ENCODE results near the gene CNFN.

The CNFN gene

DNA sequence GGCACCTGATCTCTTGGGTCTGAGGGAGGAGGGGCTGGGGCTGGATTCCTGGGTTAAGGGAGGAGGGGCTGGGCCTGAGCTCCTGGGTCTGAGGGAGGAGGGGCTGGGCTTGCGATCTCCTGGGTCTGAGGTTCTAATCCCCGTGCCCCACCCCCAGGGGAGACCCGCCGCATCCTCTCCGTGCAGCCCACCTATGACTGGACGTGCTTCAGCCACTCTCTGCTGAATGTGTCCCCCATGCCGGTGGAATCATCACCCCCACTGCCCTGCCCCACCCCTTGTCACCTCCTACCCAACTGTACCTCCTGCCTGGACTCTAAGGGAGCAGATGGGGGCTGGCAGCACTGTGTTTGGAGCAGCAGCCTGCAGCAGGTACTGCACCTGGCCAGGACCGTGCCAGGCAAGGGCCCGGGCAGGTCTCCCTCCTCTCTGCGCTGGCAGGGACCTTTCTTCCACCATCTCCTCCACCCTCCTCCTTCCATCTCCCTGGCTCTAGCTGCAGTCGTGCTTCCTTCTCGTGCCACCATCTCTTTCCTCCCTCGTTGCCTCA is 27.1 kb downstream of the CNFN start:
- H2AFZ ChIP-seq (ENCODE audit: low read depth, low read length), result no peak overlapping the region
- H3K9me3 ChIP-seq (ENCODE audit: low read length), result peaks cover 4% of the 10 kb centered on the region
- H3K27me3 ChIP-seq (ENCODE audit: insufficient read depth, low read length), result no peaks in the 10 kb centered on the region
- no peaks in the 10 kb centered on the region for H3K4me1 ChIP-seq (ENCODE audit: insufficient read depth, low read length)
- no peak overlapping the region for H3K4me3 ChIP-seq (ENCODE audit: low read length)
- H3K36me3 ChIP-seq (ENCODE audit: insufficient read depth, low read length), result peaks cover 56% of the 10 kb centered on the region

DNA sequence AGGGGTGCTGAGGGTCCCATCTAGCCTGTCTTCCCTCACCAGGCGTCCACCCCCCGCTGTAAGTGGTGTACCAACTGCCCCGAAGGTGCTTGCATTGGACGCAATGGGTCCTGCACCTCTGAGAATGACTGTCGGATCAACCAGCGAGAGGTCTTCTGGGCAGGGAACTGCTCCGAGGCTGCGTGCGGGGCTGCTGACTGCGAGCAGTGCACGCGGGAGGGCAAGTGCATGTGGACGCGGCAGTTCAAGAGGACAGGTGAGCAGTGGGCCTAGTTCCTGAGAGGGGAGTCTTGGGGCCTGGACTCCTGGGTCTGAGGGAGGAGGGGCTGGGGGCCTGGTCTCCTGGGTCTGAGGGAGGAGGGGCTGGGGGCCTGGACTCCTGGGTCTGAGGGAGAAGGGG is 27.8 kb downstream of the CNFN start:
- H3K9me3 ChIP-seq (ENCODE audit: low read length), result peaks cover 4% of the 10 kb centered on the region
- H3K36me3 ChIP-seq (ENCODE audit: insufficient read depth, low read length), result peaks cover 62% of the 10 kb centered on the region

DNA sequence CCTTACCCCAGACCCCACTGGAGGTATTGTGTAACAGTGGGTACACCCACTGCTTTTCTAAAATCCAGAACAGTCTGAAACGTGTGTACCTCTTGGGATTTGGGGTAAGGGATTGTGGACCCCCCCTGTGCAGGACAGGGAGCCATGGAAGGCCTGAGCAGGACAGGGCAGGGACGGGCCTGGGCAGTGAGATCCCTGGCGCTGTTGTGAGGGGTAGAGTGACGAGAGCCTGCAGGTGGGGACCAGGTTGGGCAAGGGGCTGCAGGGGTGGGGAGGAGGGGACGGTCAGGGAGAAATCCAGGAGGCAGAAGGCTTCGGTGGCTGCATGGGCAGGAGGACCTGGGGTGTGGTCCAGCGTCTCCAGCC is 28.6 kb downstream of the CNFN start:
- H3K4me3 ChIP-seq (ENCODE audit: low read length), result no peak overlapping the region
- H3K9me3 ChIP-seq (ENCODE audit: low read length), result peaks cover 4% of the 10 kb centered on the region
- no peak overlapping the region for H2AFZ ChIP-seq (ENCODE audit: low read depth, low read length)
- no peaks in the 10 kb centered on the region for H3K27me3 ChIP-seq (ENCODE audit: insufficient read depth, low read length)
- no peaks in the 10 kb centered on the region for H3K4me1 ChIP-seq (ENCODE audit: insufficient read depth, low read length)
- H3K36me3 ChIP-seq (ENCODE audit: insufficient read depth, low read length), result peaks cover 69% of the 10 kb centered on the region

More for the DNA sequence above, 27.8 kb downstream of the CNFN start:
- Histone ChIP-seq H3K27me3 (ENCODE audit: insufficient read depth, low read length) (no peaks in the 10 kb centered on the region), H3K4me1 (ENCODE audit: insufficient read depth, low read length) (no peaks in the 10 kb centered on the region), H2AFZ (ENCODE audit: low read depth, low read length) (no peak overlapping the region), H3K4me3 (ENCODE audit: low read length) (no peak overlapping the region)

DNA sequence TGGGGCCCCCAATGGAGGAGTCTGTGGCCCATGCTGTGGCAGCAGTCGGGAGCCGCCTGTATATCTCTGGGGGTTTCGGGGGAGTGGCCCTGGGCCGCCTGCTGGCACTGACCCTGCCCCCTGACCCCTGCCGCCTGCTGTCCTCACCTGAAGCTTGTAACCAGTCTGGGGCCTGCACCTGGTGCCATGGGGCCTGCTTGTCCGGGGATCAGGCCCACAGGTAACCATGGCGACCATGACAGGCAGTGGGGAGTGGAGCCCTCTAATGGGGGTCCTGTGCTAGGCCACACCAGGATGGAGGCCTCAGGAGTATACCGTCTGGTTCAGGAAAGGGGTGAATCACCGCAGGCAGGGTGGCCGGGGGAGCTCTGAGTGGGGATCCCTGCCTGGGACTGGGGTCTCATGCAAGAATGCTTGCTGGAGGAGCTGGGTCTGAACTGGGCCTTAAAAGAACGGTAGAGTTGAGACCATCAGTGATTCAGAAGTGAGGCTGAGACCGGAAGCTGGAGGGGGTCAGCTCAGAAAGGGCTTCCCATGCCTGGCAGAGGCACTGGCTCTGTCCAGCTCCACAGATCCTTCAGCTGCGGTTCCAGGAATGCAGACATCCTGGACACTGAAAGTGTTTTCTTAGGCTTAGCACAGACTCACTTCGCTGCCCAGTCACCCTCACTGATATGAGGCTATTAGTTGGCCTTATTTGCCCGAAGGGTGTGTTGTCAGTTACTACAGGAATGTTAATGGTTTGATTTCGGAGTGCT is 29.1 kb downstream of the CNFN start:
- Histone ChIP-seq H3K27me3 (ENCODE audit: insufficient read depth, low read length) (no peaks in the 10 kb centered on the region), H3K4me3 (ENCODE audit: low read length) (no peak overlapping the region)

DNA sequence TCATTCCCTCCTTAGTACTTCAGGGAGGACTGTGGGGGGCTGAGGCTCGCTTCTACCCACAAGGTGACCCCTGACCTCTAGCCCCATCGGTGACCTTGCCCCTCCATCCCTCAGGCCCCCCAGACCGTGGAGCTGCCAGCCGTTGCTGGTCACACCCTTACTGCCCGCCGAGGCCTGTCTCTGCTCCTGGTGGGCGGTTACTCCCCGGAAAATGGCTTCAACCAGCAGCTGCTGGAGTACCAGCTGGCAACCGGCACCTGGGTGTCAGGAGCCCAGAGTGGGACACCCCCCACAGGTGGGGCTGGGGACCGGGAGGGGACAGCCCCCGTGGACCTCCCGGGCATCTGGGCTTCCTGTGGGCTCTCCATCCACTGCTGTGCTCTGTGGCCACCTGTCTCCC is 32.8 kb downstream of the CNFN start:
- peaks cover 13% of the 10 kb centered on the region for H3K4me1 ChIP-seq (ENCODE audit: insufficient read depth, low read length)
- H2AFZ ChIP-seq (ENCODE audit: low read depth, low read length), result no peak overlapping the region
- H3K27me3 ChIP-seq (ENCODE audit: insufficient read depth, low read length), result no peaks in the 10 kb centered on the region
- H3K4me3 ChIP-seq (ENCODE audit: low read length), result no peak overlapping the region
- no peaks in the 10 kb centered on the region for H3K9me3 ChIP-seq (ENCODE audit: low read length)
- peaks cover 67% of the 10 kb centered on the region for H3K36me3 ChIP-seq (ENCODE audit: insufficient read depth, low read length)

More for the DNA sequence above, 29.1 kb downstream of the CNFN start:
- peaks cover 69% of the 10 kb centered on the region for H3K36me3 ChIP-seq (ENCODE audit: insufficient read depth, low read length)
- no peak overlapping the region for H2AFZ ChIP-seq (ENCODE audit: low read depth, low read length)
- H3K4me1 ChIP-seq (ENCODE audit: insufficient read depth, low read length), result no peaks in the 10 kb centered on the region
- H3K9me3 ChIP-seq (ENCODE audit: low read length), result peaks cover 4% of the 10 kb centered on the region

DNA sequence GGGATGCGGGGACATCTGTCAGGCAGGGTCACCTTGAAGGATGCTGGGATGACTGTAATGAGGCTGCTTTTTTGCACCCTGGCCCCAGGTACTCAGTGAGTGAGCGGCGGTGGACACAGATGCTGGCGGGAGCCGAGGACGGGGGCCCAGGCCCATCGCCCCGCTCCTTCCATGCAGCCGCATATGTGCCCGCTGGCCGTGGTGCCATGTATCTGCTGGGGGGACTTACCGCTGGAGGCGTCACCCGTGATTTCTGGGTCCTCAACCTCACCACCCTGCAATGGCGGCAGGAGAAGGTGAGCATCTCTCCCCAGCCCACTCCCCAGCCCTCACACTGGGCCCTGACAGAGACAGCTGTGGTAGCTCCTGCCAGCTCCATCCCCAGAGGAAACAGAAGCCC is 33.4 kb downstream of the CNFN start:
- H2AFZ ChIP-seq (ENCODE audit: low read depth, low read length), result no peak overlapping the region
- H3K9me3 ChIP-seq (ENCODE audit: low read length), result no peaks in the 10 kb centered on the region
- H3K4me1 ChIP-seq (ENCODE audit: insufficient read depth, low read length), result peaks cover 19% of the 10 kb centered on the region
- peaks cover 61% of the 10 kb centered on the region for H3K36me3 ChIP-seq (ENCODE audit: insufficient read depth, low read length)
- no peak overlapping the region for H3K4me3 ChIP-seq (ENCODE audit: low read length)
- H3K27me3 ChIP-seq (ENCODE audit: insufficient read depth, low read length), result no peaks in the 10 kb centered on the region

DNA sequence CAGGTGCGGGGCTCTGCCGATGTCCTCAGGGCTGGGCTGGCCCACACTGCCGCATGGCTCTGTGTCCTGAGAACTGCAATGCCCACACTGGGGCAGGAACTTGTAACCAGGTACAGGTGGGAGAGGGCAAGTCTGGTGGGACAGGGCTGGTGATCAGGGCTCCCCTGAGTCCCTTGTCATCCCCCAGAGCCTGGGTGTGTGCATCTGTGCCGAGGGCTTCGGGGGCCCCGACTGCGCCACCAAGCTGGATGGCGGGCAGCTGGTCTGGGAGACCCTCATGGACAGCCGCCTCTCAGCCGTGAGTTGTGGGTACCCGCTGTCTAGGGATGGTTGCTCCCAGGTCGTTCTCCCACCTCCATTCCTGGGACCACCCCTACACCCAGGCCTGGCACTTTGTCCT is 34.2 kb downstream of the CNFN start:
- Histone ChIP-seq H3K4me1 (ENCODE audit: insufficient read depth, low read length) (peaks cover 26% of the 10 kb centered on the region), H3K9me3 (ENCODE audit: low read length) (no peaks in the 10 kb centered on the region), H3K36me3 (ENCODE audit: insufficient read depth, low read length) (peaks cover 54% of the 10 kb centered on the region), H3K27me3 (ENCODE audit: insufficient read depth, low read length) (no peaks in the 10 kb centered on the region), H3K4me3 (ENCODE audit: low read length) (no peak overlapping the region), H2AFZ (ENCODE audit: low read depth, low read length) (no peak overlapping the region)

DNA sequence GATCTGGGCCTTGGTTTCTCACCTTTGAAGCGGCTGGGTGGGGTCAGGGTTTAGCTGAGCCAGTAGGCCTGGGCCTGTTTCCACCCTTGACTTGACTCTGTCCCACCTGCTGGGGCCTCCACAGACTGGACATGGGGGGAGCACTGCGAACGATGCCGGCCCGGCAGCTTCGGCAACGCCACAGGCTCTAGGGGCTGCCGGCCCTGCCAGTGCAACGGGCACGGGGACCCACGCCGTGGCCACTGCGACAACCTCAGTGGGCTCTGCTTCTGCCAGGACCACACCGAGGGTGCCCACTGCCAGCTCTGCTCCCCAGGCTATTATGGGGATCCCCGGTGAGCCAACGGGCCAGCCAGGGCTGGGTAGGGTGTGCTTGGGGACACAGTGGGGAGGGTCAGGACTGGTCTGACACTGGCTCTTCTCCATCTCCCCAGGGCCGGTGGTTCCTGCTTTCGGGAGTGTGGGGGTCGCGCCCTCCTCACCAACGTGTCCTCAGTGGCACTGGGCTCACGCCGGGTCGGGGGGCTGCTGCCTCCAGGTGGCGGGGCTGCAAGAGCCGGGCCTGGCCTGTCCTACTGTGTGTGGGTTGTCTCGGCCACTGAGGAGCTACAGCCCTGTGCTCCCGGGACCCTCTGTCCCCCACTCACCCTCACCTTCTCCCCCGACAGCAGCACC is 36.6 kb downstream of the CNFN start:
- peaks cover 26% of the 10 kb centered on the region for H3K4me1 ChIP-seq (ENCODE audit: insufficient read depth, low read length)
- H2AFZ ChIP-seq (ENCODE audit: low read depth, low read length), result no peak overlapping the region
- H3K27me3 ChIP-seq (ENCODE audit: insufficient read depth, low read length), result no peaks in the 10 kb centered on the region
- H3K9me3 ChIP-seq (ENCODE audit: low read length), result no peaks in the 10 kb centered on the region
- no peak overlapping the region for H3K4me3 ChIP-seq (ENCODE audit: low read length)
- peaks cover 48% of the 10 kb centered on the region for H3K36me3 ChIP-seq (ENCODE audit: insufficient read depth, low read length)

DNA sequence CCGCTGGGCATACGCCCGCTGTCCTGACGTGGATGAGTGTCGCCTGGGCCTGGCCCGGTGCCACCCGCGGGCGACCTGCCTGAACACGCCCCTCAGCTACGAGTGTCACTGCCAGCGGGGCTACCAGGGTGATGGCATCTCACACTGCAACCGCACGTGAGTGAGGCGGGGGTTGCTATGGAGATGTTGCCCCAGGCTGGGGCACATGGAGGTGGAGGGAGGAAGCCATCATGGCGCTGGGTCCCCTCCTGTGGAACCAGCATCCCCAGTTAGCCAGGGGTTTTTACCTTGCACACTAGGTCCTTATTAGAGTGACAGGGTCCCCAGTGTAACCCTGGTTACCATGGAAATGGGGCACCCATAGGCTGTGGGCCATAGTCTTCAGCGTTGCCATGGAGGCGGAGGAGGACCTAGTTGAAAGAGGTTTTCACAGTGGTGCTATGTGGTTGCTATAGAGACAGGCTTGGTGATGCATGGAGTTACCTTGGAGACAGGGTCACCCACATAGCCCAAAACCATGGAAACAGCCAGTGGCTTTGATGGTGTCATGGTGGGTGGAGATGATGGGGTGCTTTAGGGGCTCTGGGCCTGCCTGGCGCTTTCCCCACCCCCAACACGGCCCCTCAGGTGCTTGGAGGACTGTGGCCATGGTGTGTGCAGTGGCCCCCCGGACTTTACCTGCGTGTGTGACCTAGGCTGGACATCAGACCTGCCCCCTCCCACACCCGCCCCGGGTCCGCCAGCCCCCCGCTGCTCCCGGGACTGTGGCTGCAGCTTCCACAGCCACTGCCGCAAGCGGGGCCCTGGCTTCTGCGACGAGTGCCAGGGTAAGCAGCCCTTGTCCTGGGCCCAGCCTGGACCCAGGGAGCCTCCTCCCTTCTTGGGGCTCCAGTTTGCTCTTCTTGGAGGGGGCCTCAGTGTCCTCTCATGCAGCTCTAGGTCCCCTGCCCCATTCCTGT is 37.5 kb downstream of the CNFN start:
- no peak overlapping the region for H2AFZ ChIP-seq (ENCODE audit: low read depth, low read length)
- peaks cover 47% of the 10 kb centered on the region for H3K36me3 ChIP-seq (ENCODE audit: insufficient read depth, low read length)
- no peaks in the 10 kb centered on the region for H3K27me3 ChIP-seq (ENCODE audit: insufficient read depth, low read length)
- H3K4me3 ChIP-seq (ENCODE audit: low read length), result no peak overlapping the region
- H3K4me1 ChIP-seq (ENCODE audit: insufficient read depth, low read length), result peaks cover 26% of the 10 kb centered on the region
- H3K9me3 ChIP-seq (ENCODE audit: low read length), result no peaks in the 10 kb centered on the region

DNA sequence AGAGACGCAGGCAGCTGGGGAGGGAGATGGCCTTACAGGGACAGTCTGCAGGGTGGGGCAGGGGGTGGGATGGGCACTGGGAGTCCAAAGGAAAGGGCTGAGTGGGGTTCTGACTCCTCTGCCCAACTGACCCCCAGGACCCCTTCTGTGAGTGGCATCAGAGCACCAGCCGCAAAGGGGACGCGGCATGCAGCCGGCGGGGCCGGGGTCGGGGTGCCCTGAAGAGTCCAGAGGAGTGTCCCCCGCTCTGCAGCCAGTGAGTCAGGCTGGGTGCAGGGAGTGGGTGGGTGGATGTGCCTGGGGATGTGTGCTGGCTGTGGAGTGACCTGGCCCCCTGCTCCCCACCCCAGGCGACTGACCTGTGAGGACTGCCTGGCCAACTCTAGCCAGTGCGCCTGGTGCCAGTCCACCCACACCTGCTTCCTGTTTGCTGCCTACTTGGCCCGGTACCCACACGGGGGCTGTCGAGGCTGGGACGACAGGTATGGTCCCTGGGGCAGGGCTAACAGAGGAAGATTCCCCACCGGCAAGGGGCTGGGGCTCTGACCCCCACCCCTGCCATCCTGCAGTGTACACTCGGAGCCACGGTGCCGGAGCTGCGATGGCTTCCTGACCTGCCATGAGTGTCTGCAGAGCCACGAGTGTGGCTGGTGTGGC is 38.9 kb downstream of the CNFN start:
- H3K36me3 ChIP-seq (ENCODE audit: insufficient read depth, low read length), result peaks cover 35% of the 10 kb centered on the region

DNA sequence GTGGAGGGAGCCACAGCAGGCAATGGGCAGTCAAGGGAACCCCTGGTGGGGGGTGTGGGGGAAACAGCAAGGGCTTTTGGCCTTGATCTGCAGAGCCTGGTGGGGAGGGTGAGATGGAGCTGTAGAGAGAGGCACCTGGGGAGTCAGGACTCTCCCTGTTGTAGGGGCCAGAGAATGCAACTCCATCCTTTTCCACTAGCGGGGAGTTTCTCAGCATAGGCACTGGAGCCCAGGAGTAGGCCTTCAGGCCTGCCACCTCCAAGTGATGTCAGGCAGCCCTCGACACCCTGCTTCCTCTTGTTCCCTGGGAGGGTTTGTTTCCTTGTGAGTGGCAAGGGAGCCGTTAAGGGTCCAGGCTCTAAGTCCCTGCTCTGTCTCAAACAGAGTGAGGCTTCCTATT is 39.7 kb downstream of the CNFN start:
- Histone ChIP-seq H3K4me3 (ENCODE audit: low read length) (no peak overlapping the region), H2AFZ (ENCODE audit: low read depth, low read length) (no peak overlapping the region), H3K4me1 (ENCODE audit: insufficient read depth, low read length) (peaks cover 26% of the 10 kb centered on the region), H3K9me3 (ENCODE audit: low read length) (no peaks in the 10 kb centered on the region), H3K27me3 (ENCODE audit: insufficient read depth, low read length) (no peaks in the 10 kb centered on the region), H3K36me3 (ENCODE audit: insufficient read depth, low read length) (peaks cover 31% of the 10 kb centered on the region)

More for the DNA sequence above, 38.9 kb downstream of the CNFN start:
- Histone ChIP-seq H2AFZ (ENCODE audit: low read depth, low read length) (no peak overlapping the region), H3K9me3 (ENCODE audit: low read length) (no peaks in the 10 kb centered on the region), H3K4me1 (ENCODE audit: insufficient read depth, low read length) (peaks cover 26% of the 10 kb centered on the region), H3K27me3 (ENCODE audit: insufficient read depth, low read length) (no peaks in the 10 kb centered on the region), H3K4me3 (ENCODE audit: low read length) (no peak overlapping the region)

DNA sequence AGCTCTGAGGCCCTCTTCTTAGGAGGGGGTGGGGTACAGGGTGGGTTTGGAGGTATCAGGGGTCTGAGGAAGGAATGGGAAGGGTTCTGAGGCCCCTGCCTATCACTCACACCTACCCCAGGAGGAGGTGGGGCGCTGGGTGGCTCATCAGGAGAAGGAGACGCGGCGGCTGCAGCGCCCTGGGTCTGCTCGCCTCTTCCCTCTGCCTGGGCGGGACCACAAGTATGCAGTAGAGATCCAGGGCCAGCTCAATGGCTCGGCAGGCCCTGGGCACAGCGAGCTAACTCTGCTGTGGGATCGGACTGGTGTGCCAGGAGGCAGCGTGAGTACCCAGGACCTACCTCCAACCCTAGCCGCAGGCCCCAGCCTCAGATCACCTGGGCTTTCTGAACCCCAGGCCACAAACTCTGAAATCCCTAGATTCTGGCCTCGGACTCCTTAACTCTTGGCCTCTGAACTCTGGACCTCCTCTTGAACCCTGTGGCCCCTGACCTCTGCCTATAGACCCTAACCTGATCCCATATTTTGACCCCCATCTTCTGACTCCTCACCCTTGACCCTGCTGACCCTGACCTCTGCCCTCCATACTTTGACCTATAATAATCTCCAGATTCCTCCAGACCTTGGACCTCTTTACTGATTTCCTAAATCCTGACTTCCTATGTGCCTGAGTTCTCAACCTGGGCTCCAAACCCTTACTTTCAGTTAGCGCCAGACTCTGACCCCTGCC is 40.6 kb downstream of the CNFN start:
- no peaks in the 10 kb centered on the region for H3K27me3 ChIP-seq (ENCODE audit: insufficient read depth, low read length)
- H3K9me3 ChIP-seq (ENCODE audit: low read length), result no peaks in the 10 kb centered on the region
- H2AFZ ChIP-seq (ENCODE audit: low read depth, low read length), result no peak overlapping the region
- H3K4me1 ChIP-seq (ENCODE audit: insufficient read depth, low read length), result peaks cover 26% of the 10 kb centered on the region
- no peak overlapping the region for H3K4me3 ChIP-seq (ENCODE audit: low read length)
- H3K36me3 ChIP-seq (ENCODE audit: insufficient read depth, low read length), result peaks cover 33% of the 10 kb centered on the region

Data from neuron (in vitro differentiated cells).